ENCODE measurements around the gene ARMS2. TPM values are rescaled to one million over a fixed set of nuclear protein-coding genes. Genes with fewer than 3 reads are reported as not detected.

ARMS2 gene
- total and polyA plus RNA-seq, 7 donors: 1.1 TPM; not detected in 6

DNA sequence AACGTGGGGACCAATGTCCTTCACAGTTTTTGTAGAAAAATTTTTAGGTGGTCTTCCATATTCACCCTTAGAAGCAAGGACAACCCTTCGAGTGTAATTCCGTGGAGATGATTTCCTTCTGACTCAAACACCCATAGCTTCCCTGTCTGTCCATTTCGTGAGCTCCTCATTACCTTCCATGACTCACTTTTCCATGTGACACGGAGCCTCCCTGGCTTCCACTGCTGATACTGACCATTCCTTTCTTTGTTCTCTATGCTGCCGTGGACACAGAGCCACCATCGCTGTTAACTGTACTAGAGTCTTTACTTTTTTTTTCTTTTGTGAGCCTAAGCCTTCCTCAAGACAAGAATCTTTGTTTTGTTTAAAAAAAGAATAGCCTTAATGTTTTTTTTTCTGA is 12.5 kb upstream of the ARMS2 start:
- DNase-seq: no peak
- intact Hi-C loops (cut with DNase I): loop anchor here (2.0 kb wide), 1 partner anchor 123 kb away; no protein-coding TSS in a partner anchor
- Histone ChIP-seq H3K27me3 (no peaks in the 10 kb centered on the region), H3K9me3 (peaks cover 0 to 3% (median 0%) of the 10 kb centered on the region in 4 donors), H3K4me1 (peaks cover 0 to 14% (median 0%) of the 10 kb centered on the region in 4 donors), H3K36me3 (no peaks in the 10 kb centered on the region), H3K27ac (no peak overlapping the region), H3K4me3 (no peak overlapping the region)
- TF ChIP-seq EP300 (IDR thresholded peaks at IDR 0.05) (no peak), POLR2A (IDR thresholded peaks at IDR 0.05) (no peak)
- WGBS, 2 donors: 71 to 82% methylated on average over 7 of the region's 7 CpGs

DNA sequence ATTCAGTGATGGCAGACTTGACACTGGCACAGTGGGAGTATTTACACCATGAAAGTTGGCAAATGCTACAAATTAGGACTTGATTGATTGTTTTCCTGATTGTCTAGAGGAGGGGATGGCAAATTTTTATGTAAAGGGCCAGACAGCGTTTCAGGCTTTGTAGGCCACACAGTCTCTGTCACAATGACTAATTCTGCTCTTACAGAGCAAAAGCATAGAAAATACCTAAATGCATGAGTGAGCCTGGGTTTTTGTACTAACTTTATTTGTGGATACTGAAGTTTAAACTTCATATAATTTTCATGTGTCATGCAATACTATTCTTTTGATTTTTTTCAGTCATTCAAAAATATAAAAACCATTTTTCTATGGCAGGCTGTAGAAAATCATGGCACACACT is 9.0 kb upstream of the ARMS2 start:
- Histone ChIP-seq H3K36me3 (no peaks in the 10 kb centered on the region), H3K4me3 (no peak overlapping the region), H3K4me1 (peaks cover 0 to 23% (median 0%) of the 10 kb centered on the region in 4 donors), H3K27ac (peak overlapping the region in 1 of 4 donors; percentile 49), H3K9me3 (no peaks in the 10 kb centered on the region), H3K27me3 (no peaks in the 10 kb centered on the region)
- TF ChIP-seq, protein P1, sequence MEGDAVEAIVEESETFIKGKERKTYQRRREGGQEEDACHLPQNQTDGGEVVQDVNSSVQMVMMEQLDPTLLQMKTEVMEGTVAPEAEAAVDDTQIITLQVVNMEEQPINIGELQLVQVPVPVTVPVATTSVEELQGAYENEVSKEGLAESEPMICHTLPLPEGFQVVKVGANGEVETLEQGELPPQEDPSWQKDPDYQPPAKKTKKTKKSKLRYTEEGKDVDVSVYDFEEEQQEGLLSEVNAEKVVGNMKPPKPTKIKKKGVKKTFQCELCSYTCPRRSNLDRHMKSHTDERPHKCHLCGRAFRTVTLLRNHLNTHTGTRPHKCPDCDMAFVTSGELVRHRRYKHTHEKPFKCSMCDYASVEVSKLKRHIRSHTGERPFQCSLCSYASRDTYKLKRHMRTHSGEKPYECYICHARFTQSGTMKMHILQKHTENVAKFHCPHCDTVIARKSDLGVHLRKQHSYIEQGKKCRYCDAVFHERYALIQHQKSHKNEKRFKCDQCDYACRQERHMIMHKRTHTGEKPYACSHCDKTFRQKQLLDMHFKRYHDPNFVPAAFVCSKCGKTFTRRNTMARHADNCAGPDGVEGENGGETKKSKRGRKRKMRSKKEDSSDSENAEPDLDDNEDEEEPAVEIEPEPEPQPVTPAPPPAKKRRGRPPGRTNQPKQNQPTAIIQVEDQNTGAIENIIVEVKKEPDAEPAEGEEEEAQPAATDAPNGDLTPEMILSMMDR (IDR thresholded peaks at IDR 0.05): no peak
- TF ChIP-seq EP300 (IDR thresholded peaks at IDR 0.05) (no peak), POLR2A (IDR thresholded peaks at IDR 0.05) (no peak), POLR2AphosphoS5 (IDR thresholded peaks at IDR 0.05) (no peak)
- intact Hi-C loops (cut with DNase I): no loop called here
- 90 to 91% methylated on average over 1 of the region's 1 CpG for WGBS, 2 donors
- DNase-seq: no peak

DNA sequence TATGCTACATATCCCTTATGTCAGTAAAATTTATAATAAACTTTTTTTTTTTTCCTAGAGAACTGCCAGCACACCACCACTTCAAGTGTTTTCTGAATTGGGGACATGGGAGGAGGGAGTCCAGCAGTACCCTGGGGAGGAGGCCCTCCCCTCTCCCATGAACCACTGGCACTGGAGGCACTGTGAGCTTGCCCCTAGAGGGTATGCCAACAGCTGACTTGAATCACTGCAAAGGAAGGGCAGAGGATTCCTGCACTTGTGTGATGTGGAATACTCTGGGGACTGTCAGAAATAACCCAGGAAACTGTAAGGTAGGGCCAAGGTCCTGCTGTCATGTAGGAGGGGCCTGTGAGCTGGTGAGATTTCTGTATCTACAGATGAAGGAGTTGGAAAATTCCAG is 8.5 kb upstream of the ARMS2 start:
- DNase-seq: no peak
- Histone ChIP-seq H3K27me3 (no peaks in the 10 kb centered on the region), H3K9me3 (no peaks in the 10 kb centered on the region), H3K27ac (peak overlapping the region in 2 of 4 donors; percentile 18 to 49), H3K4me1 (peaks cover 0 to 23% (median 0%) of the 10 kb centered on the region in 4 donors), H3K36me3 (no peaks in the 10 kb centered on the region), H3K4me3 (no peak overlapping the region)
- intact Hi-C loops (cut with DNase I): no loop called here
- TF ChIP-seq EP300 (IDR thresholded peaks at IDR 0.05): no peak
- TF ChIP-seq, protein P1 (IDR thresholded peaks at IDR 0.05): no peak
- no peak for TF ChIP-seq POLR2A (IDR thresholded peaks at IDR 0.05)
- no peak for TF ChIP-seq POLR2AphosphoS5 (IDR thresholded peaks at IDR 0.05)

DNA sequence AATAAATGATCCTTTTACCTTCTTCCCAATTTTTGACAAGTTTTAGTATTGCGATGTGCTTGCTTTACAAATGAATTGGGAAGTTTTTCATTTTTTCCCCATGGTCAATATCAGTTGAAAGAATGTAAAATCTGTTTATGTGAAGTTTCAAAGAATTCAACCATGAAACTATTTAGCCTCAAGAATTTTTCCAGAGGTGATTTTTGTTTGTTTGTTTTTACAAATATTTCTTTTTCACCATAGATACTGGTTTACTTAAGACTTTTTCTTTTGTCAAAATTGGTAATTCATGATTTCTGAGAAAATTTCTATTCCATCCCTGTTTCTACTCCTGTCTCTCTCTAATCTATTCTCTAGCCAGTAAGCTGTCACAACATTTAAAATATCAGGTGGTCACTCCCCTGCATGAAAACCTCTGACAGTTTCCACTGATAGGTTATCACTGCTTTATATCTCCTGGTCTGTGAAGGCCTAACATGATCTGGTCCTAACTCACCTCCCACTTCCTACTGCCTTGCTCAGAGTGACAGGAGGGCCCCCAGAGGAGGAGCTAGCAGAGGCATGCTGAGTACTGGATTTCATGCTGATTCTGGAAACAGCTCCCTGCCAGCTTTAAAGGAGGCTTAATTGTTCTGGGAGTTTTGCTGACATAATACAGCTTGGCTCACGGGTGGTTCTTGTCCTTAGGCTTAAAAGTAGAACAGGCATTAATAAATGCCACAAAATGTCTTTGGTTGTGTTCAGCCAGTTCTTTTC is 7.6 kb upstream of the ARMS2 start:
- 85 to 86% methylated on average over 2 of the region's 2 CpGs for WGBS, 2 donors
- Histone ChIP-seq H3K4me1 (peaks cover 0 to 23% (median 0%) of the 10 kb centered on the region in 4 donors), H3K27ac (peak overlapping the region in 2 of 4 donors; percentile 10 to 36), H3K27me3 (no peaks in the 10 kb centered on the region), H3K36me3 (no peaks in the 10 kb centered on the region), H3K4me3 (no peak overlapping the region), H3K9me3 (no peaks in the 10 kb centered on the region)
- no peak for DNase-seq
- TF ChIP-seq, protein P1 (IDR thresholded peaks at IDR 0.05): no peak
- TF ChIP-seq POLR2A (IDR thresholded peaks at IDR 0.05) (no peak), POLR2AphosphoS5 (IDR thresholded peaks at IDR 0.05) (no peak), EP300 (IDR thresholded peaks at IDR 0.05) (no peak)
- intact Hi-C loops (cut with DNase I): no loop called here

DNA sequence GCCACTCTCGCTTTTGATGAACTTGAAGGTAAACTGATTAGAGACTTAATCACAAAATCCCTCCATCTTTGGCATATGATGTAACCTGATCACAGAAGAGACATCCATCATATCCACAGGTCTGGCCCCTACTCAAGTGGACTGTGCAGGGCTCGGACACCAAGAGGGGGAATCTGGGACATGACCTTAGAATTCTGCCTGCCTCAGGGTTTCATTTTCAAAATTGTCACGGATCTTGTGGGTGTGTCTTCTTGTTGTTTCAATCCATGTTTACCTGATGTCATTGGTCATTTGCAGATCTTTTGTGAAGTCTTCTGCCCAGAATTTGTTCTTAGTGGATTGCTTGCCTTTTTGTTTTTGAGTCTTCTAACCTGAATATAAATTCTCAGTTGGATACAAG is 5.9 kb upstream of the ARMS2 start:
- H3K27ac ChIP-seq: no peak overlapping the region
- intact Hi-C loops (cut with DNase I): no loop called here

More for the DNA sequence above, 5.9 kb upstream of the ARMS2 start:
- Histone ChIP-seq H3K9me3 (no peaks in the 10 kb centered on the region), H3K4me1 (peaks cover 0 to 23% (median 0%) of the 10 kb centered on the region in 4 donors), H3K4me3 (no peak overlapping the region), H3K36me3 (no peaks in the 10 kb centered on the region), H3K27me3 (no peaks in the 10 kb centered on the region)
- TF ChIP-seq, protein P1 (IDR thresholded peaks at IDR 0.05): no peak
- TF ChIP-seq EP300 (IDR thresholded peaks at IDR 0.05): no peak
- no peak for TF ChIP-seq POLR2AphosphoS5 (IDR thresholded peaks at IDR 0.05)
- TF ChIP-seq POLR2A (IDR thresholded peaks at IDR 0.05): no peak
- DNase-seq: no peak
- WGBS, 2 donors: 55 to 80% methylated on average over 3 of the region's 3 CpGs
